GM12874 (cell line): ENCODE data around the gene ANKRD29.
A peak's percentile ranks its signal among the peaks of the same experiment; 100 is the strongest.

ENCODE experiments used
- TF ChIP-seq, protein P1 (sequence below): IDR thresholded peaks from 2 replicates; pipeline ENCODE4 v1.5.1; 2011; ENCODE audit warnings: low read depth, mild to moderate bottlenecking, control low read depth, low read length, moderate library complexity; ENCODE audit not compliant: insufficient read depth

Gene ANKRD29

DNA sequence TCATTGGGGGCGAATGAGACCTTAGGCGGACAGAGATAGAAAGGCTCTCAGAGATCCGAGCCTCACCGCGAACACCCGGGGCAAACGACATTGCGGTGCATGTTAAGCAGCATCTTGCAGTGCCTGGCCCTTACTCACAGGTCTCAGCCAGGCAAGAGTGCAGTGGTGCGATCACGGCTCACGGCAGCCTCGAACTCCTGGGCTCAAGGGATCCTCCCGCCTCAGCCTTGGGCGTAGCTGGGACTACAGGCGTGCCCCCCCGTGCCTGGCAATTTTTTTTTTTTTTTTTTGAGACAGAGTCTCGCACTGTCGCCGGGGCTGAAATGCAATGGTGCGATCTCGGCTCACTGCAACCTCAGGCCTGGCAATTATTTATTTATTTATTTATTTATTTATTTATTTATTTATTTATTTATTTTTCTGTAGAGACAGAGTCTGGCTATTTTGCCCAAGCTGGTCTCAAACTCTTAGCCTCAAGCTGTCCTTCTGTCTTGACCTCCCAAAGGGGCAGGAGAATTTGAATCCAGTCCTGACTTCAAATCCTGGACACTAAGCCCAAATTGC, 27.9 kb upstream of the ANKRD29 start:
- TF ChIP-seq, protein P1, sequence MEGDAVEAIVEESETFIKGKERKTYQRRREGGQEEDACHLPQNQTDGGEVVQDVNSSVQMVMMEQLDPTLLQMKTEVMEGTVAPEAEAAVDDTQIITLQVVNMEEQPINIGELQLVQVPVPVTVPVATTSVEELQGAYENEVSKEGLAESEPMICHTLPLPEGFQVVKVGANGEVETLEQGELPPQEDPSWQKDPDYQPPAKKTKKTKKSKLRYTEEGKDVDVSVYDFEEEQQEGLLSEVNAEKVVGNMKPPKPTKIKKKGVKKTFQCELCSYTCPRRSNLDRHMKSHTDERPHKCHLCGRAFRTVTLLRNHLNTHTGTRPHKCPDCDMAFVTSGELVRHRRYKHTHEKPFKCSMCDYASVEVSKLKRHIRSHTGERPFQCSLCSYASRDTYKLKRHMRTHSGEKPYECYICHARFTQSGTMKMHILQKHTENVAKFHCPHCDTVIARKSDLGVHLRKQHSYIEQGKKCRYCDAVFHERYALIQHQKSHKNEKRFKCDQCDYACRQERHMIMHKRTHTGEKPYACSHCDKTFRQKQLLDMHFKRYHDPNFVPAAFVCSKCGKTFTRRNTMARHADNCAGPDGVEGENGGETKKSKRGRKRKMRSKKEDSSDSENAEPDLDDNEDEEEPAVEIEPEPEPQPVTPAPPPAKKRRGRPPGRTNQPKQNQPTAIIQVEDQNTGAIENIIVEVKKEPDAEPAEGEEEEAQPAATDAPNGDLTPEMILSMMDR: no peak

DNA sequence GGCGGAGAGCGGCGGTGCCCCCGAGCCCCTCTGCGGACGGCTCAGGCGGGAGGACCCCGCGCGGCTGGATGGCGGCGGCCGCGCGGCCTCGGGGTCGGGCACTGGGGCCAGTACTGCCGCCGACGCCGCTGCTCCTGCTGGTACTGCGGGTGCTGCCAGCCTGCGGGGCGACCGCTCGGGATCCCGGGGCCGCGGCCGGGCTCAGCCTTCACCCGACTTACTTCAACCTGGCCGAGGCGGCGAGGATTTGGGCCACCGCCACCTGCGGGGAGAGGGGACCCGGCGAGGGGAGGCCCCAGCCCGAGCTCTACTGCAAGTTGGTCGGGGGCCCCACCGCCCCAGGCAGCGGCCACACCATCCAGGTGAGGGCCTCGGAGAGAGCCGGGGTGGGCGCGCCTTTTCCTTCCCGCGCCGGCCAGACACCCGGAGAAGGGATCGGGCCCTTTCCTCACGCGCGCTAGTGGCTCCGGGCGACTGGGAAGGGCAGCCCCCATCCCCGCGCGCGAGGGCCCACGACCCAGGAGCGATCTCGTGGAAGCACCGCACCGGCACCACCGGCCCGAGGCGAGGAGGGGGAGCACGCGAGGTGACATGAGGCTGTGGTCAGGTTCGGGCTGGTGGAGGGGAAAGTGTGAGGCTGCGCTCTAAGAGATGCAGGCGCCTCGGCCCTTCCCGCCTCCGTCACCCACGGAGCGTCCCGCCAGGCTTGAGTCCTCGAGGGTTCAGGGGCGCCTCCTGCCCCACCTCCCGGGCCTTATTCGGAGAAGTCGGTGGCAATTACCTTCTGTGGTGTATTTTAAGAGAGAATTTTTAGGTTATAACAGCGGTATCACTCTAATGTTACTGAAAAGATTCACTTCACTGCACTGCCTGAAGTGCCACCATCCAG, 27.1 kb upstream of the ANKRD29 start:
- TF ChIP-seq, protein P1: no peak

DNA sequence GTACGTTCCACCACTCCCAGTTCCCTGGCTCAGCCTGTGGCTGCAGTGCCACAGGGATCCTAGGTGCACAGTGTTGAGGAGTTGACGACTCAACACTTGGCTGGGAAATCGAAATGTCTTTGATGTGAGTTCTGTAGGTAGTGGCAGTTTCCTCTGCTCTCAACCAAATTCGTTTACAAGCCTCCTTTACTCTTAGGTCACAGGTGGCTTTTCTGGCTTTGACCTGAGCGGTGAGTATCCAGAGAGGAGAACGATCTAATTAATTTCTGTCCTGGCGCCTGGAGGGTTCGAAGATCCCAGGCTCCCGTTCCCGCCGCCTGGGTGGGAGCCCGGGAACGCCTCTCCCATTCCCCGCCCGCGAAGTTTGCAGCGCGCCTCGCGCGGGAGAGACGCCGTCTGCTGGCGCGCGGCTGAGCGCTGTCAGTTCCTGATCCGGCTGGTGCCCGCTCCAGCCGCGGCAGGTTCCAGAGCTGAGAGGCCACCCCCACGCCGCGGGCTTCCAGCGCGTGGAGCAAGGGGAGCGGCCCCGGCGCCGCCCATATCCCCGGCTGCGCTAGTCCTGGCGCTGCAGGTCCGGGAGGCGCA, 26.4 kb upstream of the ANKRD29 start, which contains the start of gene LAMA3:
Gene LAMA3 (plus strand): TSS at position 423 of the 585 bp plus-strand sequence. CDS start 231 bp downstream, outside the sequence.
- TF ChIP-seq, protein P1: peak; percentile 46

DNA sequence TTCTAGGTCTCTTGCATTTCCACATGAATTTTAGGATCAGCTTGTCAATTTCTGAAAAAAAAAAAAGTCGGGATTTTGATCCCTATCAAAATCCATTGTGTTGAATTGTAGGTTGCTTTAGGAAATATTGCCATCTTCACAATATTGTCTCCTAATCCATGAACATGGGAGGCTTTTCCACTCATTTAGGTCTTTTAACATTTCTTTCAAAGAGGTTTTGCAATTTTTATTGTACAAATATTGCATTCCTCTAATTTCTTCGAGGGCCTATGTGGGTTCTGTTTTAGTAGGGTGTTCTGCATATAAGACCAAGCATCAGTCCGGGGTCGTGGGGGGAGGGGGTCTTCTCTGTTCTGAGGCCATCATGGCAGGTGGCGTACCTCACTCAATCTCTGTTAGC, 25.8 kb upstream of the ANKRD29 start:
- TF ChIP-seq, protein P1: no peak

DNA sequence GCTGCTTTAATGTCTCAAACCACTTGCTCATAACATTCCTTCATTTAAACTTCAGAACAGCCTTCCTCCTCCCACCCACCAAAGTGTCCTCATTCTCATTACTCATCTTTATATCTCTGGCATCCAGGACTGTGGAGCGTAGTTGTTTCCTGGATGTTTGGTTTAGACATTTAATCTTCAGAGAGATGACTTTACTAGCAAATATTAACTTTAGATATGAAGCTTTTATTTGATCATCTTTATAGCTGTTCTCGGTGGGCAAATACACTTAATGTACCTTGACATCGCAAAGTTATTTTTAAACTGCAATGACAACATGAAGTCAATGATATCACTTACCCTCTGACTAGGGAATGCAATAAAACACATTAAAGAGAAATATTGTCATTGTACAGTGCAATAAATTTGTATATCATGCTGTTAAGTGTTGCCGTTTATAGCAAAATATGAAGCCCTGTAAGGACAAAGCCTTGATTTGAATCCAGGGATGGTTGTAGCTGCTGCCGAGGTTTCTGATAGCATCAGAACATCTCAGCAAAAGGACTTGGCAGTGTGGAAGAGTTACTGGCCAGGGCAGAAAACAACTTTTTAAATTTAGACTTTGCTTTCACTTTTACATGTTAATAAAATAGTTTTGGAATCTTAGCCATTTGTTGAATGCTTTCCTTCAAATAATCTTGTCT, 21.9 kb upstream of the ANKRD29 start:
- TF ChIP-seq, protein P1: no peak

DNA sequence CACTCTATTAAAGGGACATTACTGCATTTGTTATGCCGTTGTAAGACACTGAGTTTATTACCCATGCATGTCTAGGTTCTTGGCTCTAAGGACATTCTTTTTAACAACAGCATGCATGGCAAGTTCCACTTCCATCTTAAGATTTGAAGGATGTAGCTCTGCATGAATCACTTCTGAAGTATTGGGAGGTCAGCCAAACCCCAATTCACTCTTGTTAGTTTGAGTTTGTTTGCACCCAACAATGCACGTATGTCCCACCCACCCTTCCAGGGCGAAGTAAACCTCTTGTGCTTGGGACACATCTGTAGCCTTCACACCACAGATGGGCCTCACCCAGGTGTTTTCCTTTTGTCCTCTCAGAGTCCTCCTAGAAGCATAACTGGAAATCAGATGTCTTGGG, 21.0 kb upstream of the ANKRD29 start:
- TF ChIP-seq, protein P1: no peak

DNA sequence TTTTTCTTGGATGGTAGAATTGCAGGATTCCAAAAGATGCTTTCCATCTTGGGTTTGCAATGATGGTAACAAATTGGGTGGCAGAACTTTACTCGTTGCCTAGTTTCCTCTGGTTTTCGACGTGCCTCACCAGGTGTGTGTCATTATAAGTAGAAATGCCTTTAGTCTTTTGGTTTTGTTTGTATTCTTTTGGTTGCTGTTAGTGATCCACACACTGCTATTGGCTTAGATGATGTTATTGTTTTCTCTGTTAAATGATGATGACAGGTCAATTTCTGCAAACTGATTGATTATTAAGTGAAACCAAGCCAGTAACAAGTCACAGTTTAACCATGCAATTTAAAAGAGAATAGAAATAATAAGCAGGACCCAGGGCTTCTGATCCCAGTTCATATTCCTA, 20.4 kb upstream of the ANKRD29 start:
- TF ChIP-seq, protein P1: no peak
